ENCODE data around the gene PMIS2.

- TF ChIP-seq, protein P1, sequence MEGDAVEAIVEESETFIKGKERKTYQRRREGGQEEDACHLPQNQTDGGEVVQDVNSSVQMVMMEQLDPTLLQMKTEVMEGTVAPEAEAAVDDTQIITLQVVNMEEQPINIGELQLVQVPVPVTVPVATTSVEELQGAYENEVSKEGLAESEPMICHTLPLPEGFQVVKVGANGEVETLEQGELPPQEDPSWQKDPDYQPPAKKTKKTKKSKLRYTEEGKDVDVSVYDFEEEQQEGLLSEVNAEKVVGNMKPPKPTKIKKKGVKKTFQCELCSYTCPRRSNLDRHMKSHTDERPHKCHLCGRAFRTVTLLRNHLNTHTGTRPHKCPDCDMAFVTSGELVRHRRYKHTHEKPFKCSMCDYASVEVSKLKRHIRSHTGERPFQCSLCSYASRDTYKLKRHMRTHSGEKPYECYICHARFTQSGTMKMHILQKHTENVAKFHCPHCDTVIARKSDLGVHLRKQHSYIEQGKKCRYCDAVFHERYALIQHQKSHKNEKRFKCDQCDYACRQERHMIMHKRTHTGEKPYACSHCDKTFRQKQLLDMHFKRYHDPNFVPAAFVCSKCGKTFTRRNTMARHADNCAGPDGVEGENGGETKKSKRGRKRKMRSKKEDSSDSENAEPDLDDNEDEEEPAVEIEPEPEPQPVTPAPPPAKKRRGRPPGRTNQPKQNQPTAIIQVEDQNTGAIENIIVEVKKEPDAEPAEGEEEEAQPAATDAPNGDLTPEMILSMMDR (IDR thresholded peaks at IDR 0.05; ENCODE audit: low read length) = no peak
- TF ChIP-seq EZH2 (IDR thresholded peaks at IDR 0.05; ENCODE audit: borderline replicate concordance, low read length) = no peak
These were observed 27.3 kb upstream of the PMIS2 start for GRCh38 chr19:35558400-35559280.

Data from OCI-LY1 (cell line).